ENCODE results near the gene KCNIP4.

DNA sequence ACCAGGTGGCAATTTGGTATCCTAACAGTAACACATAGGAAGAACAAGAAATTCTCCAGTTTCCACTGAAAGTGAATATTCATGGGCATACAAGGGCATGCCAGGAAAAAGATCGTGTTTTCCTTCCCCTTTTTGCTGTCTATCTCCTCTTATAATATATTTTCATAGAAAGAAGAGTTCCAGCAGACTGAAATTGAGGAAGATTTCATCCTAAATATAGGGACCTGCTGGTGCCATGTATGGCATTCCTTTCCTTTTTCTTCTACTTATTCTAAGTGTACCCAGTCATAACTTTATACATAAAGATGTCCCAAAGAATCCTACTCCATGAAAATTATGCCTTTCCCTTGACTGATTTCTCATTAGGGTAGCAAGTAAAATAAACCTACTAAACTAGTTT, 40.8 kb upstream of the KCNIP4 start:
- TF ChIP-seq, protein P1, sequence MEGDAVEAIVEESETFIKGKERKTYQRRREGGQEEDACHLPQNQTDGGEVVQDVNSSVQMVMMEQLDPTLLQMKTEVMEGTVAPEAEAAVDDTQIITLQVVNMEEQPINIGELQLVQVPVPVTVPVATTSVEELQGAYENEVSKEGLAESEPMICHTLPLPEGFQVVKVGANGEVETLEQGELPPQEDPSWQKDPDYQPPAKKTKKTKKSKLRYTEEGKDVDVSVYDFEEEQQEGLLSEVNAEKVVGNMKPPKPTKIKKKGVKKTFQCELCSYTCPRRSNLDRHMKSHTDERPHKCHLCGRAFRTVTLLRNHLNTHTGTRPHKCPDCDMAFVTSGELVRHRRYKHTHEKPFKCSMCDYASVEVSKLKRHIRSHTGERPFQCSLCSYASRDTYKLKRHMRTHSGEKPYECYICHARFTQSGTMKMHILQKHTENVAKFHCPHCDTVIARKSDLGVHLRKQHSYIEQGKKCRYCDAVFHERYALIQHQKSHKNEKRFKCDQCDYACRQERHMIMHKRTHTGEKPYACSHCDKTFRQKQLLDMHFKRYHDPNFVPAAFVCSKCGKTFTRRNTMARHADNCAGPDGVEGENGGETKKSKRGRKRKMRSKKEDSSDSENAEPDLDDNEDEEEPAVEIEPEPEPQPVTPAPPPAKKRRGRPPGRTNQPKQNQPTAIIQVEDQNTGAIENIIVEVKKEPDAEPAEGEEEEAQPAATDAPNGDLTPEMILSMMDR (IDR thresholded peaks at IDR 0.05; ENCODE audit: control extremely low read depth in 1 of 3, insufficient read depth in 1 of 3, low read depth in 1 of 3, low read length in 3 of 3) = no peak
- TF ChIP-seq, protein P2, sequence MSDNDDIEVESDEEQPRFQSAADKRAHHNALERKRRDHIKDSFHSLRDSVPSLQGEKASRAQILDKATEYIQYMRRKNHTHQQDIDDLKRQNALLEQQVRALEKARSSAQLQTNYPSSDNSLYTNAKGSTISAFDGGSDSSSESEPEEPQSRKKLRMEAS (IDR thresholded peaks at IDR 0.05) = no peak
- TF ChIP-seq YY1 (IDR thresholded peaks at IDR 0.05; ENCODE audit: low read depth, low read length) (no peak), SIRT6 (IDR thresholded peaks at IDR 0.05; ENCODE audit: low read length) (no peak), SP4 (IDR thresholded peaks at IDR 0.05; ENCODE audit: low read length) (no peak), EZH2 (IDR thresholded peaks at IDR 0.05; ENCODE audit: low read depth, low read length, severe bottlenecking) (no peak), POLR2AphosphoS5 (IDR thresholded peaks at IDR 0.05; ENCODE audit: low read depth, low read length) (no peak)

Measured in H1 (cell line).